ENCODE results near the gene THAP8. TPM values are rescaled to one million over a fixed set of nuclear protein-coding genes. Genes with fewer than 3 reads are reported as not detected.
A peak's percentile ranks its signal among the peaks of the same experiment; 100 is the strongest.

The THAP8 gene
- total RNA-seq, 1 experiment from 2014 or later = 5.4 TPM

DNA sequence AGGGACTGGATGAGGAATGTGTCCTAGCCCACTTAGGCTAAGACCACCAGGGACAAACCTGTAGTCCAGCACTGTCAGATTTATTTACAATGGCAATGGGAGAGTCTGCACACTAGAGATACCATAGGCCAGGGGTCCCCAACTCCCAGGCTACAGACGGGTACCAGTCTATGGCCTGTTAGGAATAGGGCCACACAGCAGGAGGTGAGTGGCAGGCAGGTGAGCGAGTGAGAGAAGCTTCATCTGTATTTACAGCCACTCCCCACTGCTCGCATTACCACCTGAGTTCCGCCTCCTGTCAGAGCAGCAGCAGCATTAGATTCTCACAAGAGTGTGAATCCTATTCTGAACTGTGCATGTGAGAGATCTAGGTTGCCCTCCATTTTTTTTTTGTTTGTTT lies 2.4 kb downstream of the THAP8 start:
- peak; percentile 61 for DNase-seq

More for the DNA sequence above, 2.4 kb downstream of the THAP8 start:
- Histone ChIP-seq H2BK12ac (ENCODE audit: insufficient read length, low read depth, low read length) (no peak overlapping the region), H3K4me2 (ENCODE audit: insufficient read depth, insufficient read length, low read length) (peak overlapping the region; percentile 2), H2BK15ac (ENCODE audit: low read depth, low read length) (no peak overlapping the region), H3T11ph (ENCODE audit: low read length) (no peak overlapping the region), H2BK5ac (ENCODE audit: insufficient read length, low read length) (no peak overlapping the region), H3K79me2 (ENCODE audit: insufficient read depth, low read length) (no peaks in the 10 kb centered on the region; the same call in 1 of the 2 replicates), H4K91ac (ENCODE audit: insufficient read length, low read depth, low read length) (no peak overlapping the region), H3K9ac (ENCODE audit: extremely low read depth, insufficient read length, low read length) (no peak overlapping the region), H3K56ac (ENCODE audit: insufficient read length, low read depth, low read length) (no peak overlapping the region), H3K79me1 (ENCODE audit: insufficient read depth, low read depth, low read length, poor library complexity, severe bottlenecking) (no peaks in the 10 kb centered on the region), H4K5ac (ENCODE audit: insufficient read length, low read depth, low read length) (no peak overlapping the region), H4K8ac (replicated peaks; ENCODE audit: insufficient read length, low read depth, low read length) (no peak overlapping the region), H3K27ac (ENCODE audit: insufficient read length, low read depth, low read length) (no peak overlapping the region), H3K9me3 (ENCODE audit: control insufficient read depth, low read depth, low read length) (no peaks in the 10 kb centered on the region), H3K23me2 (ENCODE audit: insufficient read length, low read depth, low read length, poor library complexity, severe bottlenecking) (peaks cover 10% of the 10 kb centered on the region), H2AK5ac (ENCODE audit: insufficient read length, low read length) (no peak overlapping the region), H3K14ac (ENCODE audit: insufficient read depth, low read length) (no peak overlapping the region), H3K18ac (ENCODE audit: insufficient read length, low read depth, low read length) (no peak overlapping the region), H2BK120ac (ENCODE audit: low read depth, low read length, poor library complexity, severe bottlenecking) (no peak overlapping the region), H2AFZ (ENCODE audit: low read length) (no peak overlapping the region), H4K20me1 (ENCODE audit: control insufficient read depth, insufficient read depth, insufficient read length) (no peaks in the 10 kb centered on the region), H3K4ac (ENCODE audit: low read depth, low read length) (no peak overlapping the region), H3K4me1 (ENCODE audit: insufficient read depth, low read length) (peaks cover 4% of the 10 kb centered on the region; the same call in 1 of the 2 replicates), H3K27me3 (ENCODE audit: insufficient read depth, low read length) (no peaks in the 10 kb centered on the region), H2BK20ac (ENCODE audit: low read depth, low read length, poor library complexity, severe bottlenecking) (no peak overlapping the region), H3K23ac (ENCODE audit: insufficient read length, low read depth, low read length) (no peak overlapping the region)
- Mint-ChIP-seq H3K27ac (peak overlapping the region; percentile 37 to 63 (median 59); a peak in 5 of 7 replicates), H3K27me3 (ENCODE audit: low read depth) (no peaks in the 10 kb centered on the region; the same call in none of the 2 replicates), H3K4me1 (peaks cover 25 to 33% of the 10 kb centered on the region in 2 experiments), H3K36me3 (ENCODE audit: insufficient read depth in 1 of 3, low read depth in 3 of 3) (no peaks in the 10 kb centered on the region; a peak in 2 of 7 replicates), H3K4me3 (peak overlapping the region in 1 of 2 experiments; percentile 66; a peak in 2 of 5 replicates), H3K9me3 (no peaks in the 10 kb centered on the region)
- TF ChIP-seq, protein P1, sequence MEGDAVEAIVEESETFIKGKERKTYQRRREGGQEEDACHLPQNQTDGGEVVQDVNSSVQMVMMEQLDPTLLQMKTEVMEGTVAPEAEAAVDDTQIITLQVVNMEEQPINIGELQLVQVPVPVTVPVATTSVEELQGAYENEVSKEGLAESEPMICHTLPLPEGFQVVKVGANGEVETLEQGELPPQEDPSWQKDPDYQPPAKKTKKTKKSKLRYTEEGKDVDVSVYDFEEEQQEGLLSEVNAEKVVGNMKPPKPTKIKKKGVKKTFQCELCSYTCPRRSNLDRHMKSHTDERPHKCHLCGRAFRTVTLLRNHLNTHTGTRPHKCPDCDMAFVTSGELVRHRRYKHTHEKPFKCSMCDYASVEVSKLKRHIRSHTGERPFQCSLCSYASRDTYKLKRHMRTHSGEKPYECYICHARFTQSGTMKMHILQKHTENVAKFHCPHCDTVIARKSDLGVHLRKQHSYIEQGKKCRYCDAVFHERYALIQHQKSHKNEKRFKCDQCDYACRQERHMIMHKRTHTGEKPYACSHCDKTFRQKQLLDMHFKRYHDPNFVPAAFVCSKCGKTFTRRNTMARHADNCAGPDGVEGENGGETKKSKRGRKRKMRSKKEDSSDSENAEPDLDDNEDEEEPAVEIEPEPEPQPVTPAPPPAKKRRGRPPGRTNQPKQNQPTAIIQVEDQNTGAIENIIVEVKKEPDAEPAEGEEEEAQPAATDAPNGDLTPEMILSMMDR (conservative IDR thresholded peaks at IDR 0.05) = peak; percentile 7; the same call in 1 of the 3 replicates
- WGBS (ENCODE audit: extremely low coverage, insufficient read length, low lambda C conversion rate) = no CpG with 5 or more reads among the region's 4 CpGs
